ENCODE measurements around the gene SPTB.

GRCh38 chr14:64807551-64807950 is 72.2 kb downstream of the SPTB start:
- no peak for TF ChIP-seq TAF1 (IDR thresholded peaks at IDR 0.05; ENCODE audit: low read depth)
- no peak for TF ChIP-seq EP300 (IDR thresholded peaks at IDR 0.05; ENCODE audit: borderline replicate concordance)
- no peak for TF ChIP-seq FOXM1 (IDR thresholded peaks at IDR 0.05; ENCODE audit: borderline replicate concordance, low read depth)
- TF ChIP-seq TEAD4 (IDR thresholded peaks at IDR 0.05), result no peak
- TF ChIP-seq TCF12 (IDR thresholded peaks at IDR 0.05; ENCODE audit: low read depth), result no peak
- TF ChIP-seq RAD21 (IDR thresholded peaks at IDR 0.05; ENCODE audit: low read depth), result no peak
- TF ChIP-seq, protein P1, sequence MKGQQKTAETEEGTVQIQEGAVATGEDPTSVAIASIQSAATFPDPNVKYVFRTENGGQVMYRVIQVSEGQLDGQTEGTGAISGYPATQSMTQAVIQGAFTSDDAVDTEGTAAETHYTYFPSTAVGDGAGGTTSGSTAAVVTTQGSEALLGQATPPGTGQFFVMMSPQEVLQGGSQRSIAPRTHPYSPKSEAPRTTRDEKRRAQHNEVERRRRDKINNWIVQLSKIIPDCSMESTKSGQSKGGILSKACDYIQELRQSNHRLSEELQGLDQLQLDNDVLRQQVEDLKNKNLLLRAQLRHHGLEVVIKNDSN (IDR thresholded peaks at IDR 0.05), result no peak
- no peak for TF ChIP-seq EGR1 (IDR thresholded peaks at IDR 0.05)
- TF ChIP-seq ZBTB7A (IDR thresholded peaks at IDR 0.05; ENCODE audit: low read depth), result no peak
- no peak for TF ChIP-seq CEBPB (IDR thresholded peaks at IDR 0.05)
- no peak for TF ChIP-seq YY1 (IDR thresholded peaks at IDR 0.05; ENCODE audit: low read depth)
- no peak for TF ChIP-seq NFIC (IDR thresholded peaks at IDR 0.05)
- TF ChIP-seq, protein P2, sequence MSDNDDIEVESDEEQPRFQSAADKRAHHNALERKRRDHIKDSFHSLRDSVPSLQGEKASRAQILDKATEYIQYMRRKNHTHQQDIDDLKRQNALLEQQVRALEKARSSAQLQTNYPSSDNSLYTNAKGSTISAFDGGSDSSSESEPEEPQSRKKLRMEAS (IDR thresholded peaks at IDR 0.05), result no peak
- TF ChIP-seq CREB1 (IDR thresholded peaks at IDR 0.05; ENCODE audit: low read depth), result no peak

All from Ishikawa (cell line).